Breast epithelium (tissue), 3 donors: ENCODE results near the gene BMP7.

Experiments used
- POLR2A ChIP-seq: fragments of 450-650 bp; IDR thresholded peaks from one replicate; pipeline ENCODE4 v1.6.1; 2016; ENCODE audit warnings: antibody characterized with exemption, mild to moderate bottlenecking, moderate library complexity
- POLR2AphosphoS5 ChIP-seq, 3 donors: sonication (generic); formaldehyde crosslinking; IDR thresholded peaks; one replicate each; pipeline ENCODE4 v1.6.1; 2017; ENCODE audit warnings: antibody characterized with exemption in 3 of 3
- TF ChIP-seq, protein P1 (sequence below), 3 donors: fragments of 450-650 bp; IDR thresholded peaks; one replicate each; pipeline ENCODE4 v1.5.1; 2016 to 2017; ENCODE audit warnings: antibody characterized with exemption in 3 of 3, mild to moderate bottlenecking in 3 of 3, moderate library complexity in 3 of 3

DNA sequence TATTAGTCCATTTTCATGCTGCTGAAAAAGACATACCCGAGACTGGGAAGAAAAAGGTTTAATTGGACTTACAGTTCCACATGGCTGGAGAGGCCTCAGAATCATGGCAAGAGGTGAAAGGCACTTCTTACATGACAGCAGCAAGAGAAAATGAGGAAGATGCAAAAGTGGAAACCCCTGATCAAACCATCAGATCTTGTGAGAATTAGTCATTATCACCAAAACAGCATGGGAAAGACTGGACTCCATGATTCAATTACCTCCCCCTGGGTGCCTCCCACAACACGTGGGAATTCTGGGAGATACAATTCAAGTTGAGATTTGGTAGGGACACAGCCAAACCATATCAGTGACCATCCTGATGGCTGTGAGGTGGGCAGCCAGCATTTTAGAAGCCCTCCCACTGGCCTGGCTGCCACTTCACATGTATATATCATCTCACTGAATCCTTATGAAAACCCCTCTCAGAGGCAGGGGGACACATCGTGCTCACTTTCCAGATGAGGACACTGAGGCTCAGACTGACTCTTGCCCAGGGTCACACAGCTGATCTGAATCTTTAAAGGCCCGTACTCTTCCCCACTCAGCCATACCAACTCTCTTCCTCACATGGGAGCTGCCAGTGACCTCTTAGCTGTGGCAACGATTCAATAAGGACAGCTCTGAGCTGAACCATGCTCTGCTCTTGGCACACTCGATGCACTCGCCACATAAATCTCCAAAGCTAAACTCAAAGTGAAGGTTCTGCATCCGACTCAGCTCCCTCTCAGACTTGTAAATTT lies 25.7 kb downstream of the BMP7 start:
- TF ChIP-seq POLR2AphosphoS5 (IDR thresholded peaks at IDR 0.05): no peak
- TF ChIP-seq, protein P1, sequence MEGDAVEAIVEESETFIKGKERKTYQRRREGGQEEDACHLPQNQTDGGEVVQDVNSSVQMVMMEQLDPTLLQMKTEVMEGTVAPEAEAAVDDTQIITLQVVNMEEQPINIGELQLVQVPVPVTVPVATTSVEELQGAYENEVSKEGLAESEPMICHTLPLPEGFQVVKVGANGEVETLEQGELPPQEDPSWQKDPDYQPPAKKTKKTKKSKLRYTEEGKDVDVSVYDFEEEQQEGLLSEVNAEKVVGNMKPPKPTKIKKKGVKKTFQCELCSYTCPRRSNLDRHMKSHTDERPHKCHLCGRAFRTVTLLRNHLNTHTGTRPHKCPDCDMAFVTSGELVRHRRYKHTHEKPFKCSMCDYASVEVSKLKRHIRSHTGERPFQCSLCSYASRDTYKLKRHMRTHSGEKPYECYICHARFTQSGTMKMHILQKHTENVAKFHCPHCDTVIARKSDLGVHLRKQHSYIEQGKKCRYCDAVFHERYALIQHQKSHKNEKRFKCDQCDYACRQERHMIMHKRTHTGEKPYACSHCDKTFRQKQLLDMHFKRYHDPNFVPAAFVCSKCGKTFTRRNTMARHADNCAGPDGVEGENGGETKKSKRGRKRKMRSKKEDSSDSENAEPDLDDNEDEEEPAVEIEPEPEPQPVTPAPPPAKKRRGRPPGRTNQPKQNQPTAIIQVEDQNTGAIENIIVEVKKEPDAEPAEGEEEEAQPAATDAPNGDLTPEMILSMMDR (IDR thresholded peaks at IDR 0.05): no peak
- no peak for TF ChIP-seq POLR2A
